ENCODE measurements around the gene SBF2. TPM values are rescaled to one million over a fixed set of nuclear protein-coding genes. Genes with fewer than 3 reads are reported as not detected.

The SBF2 gene
- polyA plus RNA-seq, 1 experiment, result 44.4 TPM

DNA sequence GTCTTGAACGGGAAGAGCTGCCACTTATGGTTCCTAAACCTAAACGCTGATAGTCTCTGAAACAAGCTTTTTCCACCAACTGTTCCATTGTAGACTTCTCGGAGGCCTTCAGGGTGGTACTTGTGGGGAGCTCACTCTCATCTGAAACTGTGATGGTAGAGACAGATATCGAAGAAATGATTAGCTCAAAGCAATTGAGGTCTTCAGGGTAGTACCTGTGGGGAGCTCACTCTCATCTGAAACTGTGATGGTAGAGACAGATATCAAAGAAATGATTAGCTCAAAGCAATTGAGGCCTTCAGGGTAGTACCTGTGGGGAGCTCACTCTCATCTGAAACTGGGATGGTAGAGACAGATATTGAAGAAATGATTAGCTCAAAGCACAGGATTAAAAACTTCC is 454.5 kb downstream of the SBF2 start:
- ChIA-PET POLR2A (interaction anchor here (0.6 kb wide), 1 partner anchor 125 kb away, joined by 4 read pairs; no protein-coding TSS in a partner anchor), CTCF (interaction anchor here (0.8 to 1.3 kb wide), 2 partner anchors 11 to 23 kb away, joined by 3 read pairs; no protein-coding TSS in a partner anchor)
- H3K9me3 ChIP-seq (ENCODE audit: control insufficient read depth, insufficient read depth, low read length), result no peaks in the 10 kb centered on the region
- no peak overlapping the region for H3K27ac ChIP-seq (ENCODE audit: low read depth, low read length)
- no peaks in the 10 kb centered on the region for H3K27me3 ChIP-seq (ENCODE audit: control insufficient read depth, insufficient read depth, low read length)
- H3K4me3 ChIP-seq (ENCODE audit: low read depth, low read length), result no peak overlapping the region
- DNase-seq (ENCODE audit: low read depth, low spot score), result no peak
- TF ChIP-seq, protein P1, sequence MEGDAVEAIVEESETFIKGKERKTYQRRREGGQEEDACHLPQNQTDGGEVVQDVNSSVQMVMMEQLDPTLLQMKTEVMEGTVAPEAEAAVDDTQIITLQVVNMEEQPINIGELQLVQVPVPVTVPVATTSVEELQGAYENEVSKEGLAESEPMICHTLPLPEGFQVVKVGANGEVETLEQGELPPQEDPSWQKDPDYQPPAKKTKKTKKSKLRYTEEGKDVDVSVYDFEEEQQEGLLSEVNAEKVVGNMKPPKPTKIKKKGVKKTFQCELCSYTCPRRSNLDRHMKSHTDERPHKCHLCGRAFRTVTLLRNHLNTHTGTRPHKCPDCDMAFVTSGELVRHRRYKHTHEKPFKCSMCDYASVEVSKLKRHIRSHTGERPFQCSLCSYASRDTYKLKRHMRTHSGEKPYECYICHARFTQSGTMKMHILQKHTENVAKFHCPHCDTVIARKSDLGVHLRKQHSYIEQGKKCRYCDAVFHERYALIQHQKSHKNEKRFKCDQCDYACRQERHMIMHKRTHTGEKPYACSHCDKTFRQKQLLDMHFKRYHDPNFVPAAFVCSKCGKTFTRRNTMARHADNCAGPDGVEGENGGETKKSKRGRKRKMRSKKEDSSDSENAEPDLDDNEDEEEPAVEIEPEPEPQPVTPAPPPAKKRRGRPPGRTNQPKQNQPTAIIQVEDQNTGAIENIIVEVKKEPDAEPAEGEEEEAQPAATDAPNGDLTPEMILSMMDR (IDR thresholded peaks at IDR 0.05; ENCODE audit: low read depth, low read length), result no peak

- no peak for DNase-seq (ENCODE audit: low read depth, low spot score)
- ChIA-PET CTCF (interaction anchor here (1.3 kb wide), 1 partner anchor 24 kb away, joined by 3 read pairs; no protein-coding TSS in a partner anchor), POLR2A (no interaction called here)
- Histone ChIP-seq H3K4me3 (ENCODE audit: low read depth, low read length) (no peak overlapping the region), H3K27ac (ENCODE audit: low read depth, low read length) (no peak overlapping the region), H3K27me3 (ENCODE audit: control insufficient read depth, insufficient read depth, low read length) (no peaks in the 10 kb centered on the region), H3K9me3 (ENCODE audit: control insufficient read depth, insufficient read depth, low read length) (no peaks in the 10 kb centered on the region)
- TF ChIP-seq, protein P1 (IDR thresholded peaks at IDR 0.05; ENCODE audit: low read depth, low read length), result no peak
These were observed 455.1 kb downstream of the SBF2 start for GRCh38 chr11:9838961-9839360.

DNA sequence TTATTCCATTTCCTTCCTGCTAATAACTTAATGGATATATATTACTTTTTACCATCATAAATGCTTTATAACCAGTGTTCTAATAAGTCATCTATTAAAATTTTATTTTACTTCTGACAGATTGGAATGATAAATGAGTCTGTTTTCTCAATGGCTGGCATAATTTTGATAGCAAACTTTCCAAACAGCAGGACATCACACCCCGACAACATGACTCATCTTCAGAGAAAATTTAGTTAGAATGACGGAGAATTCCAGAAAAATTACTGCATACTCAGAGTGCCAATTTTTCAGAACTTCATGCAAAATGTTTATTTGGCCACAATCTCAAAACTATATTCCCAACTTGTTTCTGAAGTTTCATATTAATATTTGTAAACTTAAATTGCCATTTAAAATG is 455.8 kb downstream of the SBF2 start:
- Histone ChIP-seq H3K27ac (ENCODE audit: low read depth, low read length) (no peak overlapping the region), H3K9me3 (ENCODE audit: control insufficient read depth, insufficient read depth, low read length) (no peaks in the 10 kb centered on the region), H3K4me3 (ENCODE audit: low read depth, low read length) (no peak overlapping the region), H3K27me3 (ENCODE audit: control insufficient read depth, insufficient read depth, low read length) (no peaks in the 10 kb centered on the region)
- POLR2A ChIA-PET, result no interaction called here
- CTCF ChIA-PET, result no interaction called here
- TF ChIP-seq, protein P1 (IDR thresholded peaks at IDR 0.05; ENCODE audit: low read depth, low read length), result no peak
- no peak for DNase-seq (ENCODE audit: low read depth, low spot score)

- H3K9me3 ChIP-seq (ENCODE audit: control insufficient read depth, insufficient read depth, low read length), result no peaks in the 10 kb centered on the region
- ChIA-PET POLR2A (no interaction called here), CTCF (no interaction called here)
- no peaks in the 10 kb centered on the region for H3K27me3 ChIP-seq (ENCODE audit: control insufficient read depth, insufficient read depth, low read length)
- H3K27ac ChIP-seq (ENCODE audit: low read depth, low read length), result no peak overlapping the region
- TF ChIP-seq, protein P1 (IDR thresholded peaks at IDR 0.05; ENCODE audit: low read depth, low read length), result no peak
- no peak overlapping the region for H3K4me3 ChIP-seq (ENCODE audit: low read depth, low read length)
- DNase-seq (ENCODE audit: low read depth, low spot score), result no peak
These were observed 459.7 kb downstream of the SBF2 start for GRCh38 chr11:9834291-9834690.

DNA sequence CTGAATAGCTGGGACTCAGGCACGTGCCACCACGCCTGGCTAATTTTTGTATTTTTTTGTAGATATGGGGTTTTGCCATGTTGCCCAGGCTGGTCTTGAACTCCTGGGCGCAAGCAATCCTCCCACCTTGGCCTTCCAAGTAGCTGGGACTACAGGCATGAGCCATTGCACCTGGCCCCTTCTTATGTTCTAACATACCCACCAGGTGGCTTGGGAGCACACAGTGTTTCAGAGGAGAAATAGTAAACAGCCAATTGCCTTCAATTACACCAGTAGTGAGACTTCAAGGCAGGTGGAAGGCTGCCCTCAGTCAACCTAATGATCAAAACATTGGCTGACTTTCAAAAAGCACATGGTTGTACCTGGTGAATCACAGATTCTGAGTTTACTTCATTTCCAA is 462.9 kb downstream of the SBF2 start:
- TF ChIP-seq, protein P1 (IDR thresholded peaks at IDR 0.05; ENCODE audit: low read depth, low read length), result no peak
- H3K27ac ChIP-seq (ENCODE audit: low read depth, low read length), result no peak overlapping the region
- H3K9me3 ChIP-seq (ENCODE audit: control insufficient read depth, insufficient read depth, low read length), result no peaks in the 10 kb centered on the region
- no peak overlapping the region for H3K4me3 ChIP-seq (ENCODE audit: low read depth, low read length)
- CTCF ChIA-PET, result no interaction called here
- no peak for DNase-seq (ENCODE audit: low read depth, low spot score)
- H3K27me3 ChIP-seq (ENCODE audit: control insufficient read depth, insufficient read depth, low read length), result no peaks in the 10 kb centered on the region
- POLR2A ChIA-PET, result no interaction called here

All from AG04450 (cell line).